Measurements from ENCODE around the gene RTN3.
A peak's percentile ranks its signal among the peaks of the same experiment; 100 is the strongest.

RTN3 gene

GRCh38 chr11:63710476-63711217 is 29.3 kb downstream of the RTN3 start:
- TF ChIP-seq, protein P1, sequence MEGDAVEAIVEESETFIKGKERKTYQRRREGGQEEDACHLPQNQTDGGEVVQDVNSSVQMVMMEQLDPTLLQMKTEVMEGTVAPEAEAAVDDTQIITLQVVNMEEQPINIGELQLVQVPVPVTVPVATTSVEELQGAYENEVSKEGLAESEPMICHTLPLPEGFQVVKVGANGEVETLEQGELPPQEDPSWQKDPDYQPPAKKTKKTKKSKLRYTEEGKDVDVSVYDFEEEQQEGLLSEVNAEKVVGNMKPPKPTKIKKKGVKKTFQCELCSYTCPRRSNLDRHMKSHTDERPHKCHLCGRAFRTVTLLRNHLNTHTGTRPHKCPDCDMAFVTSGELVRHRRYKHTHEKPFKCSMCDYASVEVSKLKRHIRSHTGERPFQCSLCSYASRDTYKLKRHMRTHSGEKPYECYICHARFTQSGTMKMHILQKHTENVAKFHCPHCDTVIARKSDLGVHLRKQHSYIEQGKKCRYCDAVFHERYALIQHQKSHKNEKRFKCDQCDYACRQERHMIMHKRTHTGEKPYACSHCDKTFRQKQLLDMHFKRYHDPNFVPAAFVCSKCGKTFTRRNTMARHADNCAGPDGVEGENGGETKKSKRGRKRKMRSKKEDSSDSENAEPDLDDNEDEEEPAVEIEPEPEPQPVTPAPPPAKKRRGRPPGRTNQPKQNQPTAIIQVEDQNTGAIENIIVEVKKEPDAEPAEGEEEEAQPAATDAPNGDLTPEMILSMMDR (IDR thresholded peaks at IDR 0.05; ENCODE audit: insufficient read depth, low read length, missing control alignments): peak; percentile 33
- DNase-seq (ENCODE audit: low read depth, low spot score): peak; percentile 74
- CTCF ChIA-PET: interaction anchor here (0.7 to 4.0 kb wide), 5 partner anchors 24 to 72 kb away, joined by 3 to 15 read pairs (median 3); no protein-coding TSS in a partner anchor
- no peak overlapping the region for H3K4me3 ChIP-seq (ENCODE audit: low read depth, low read length)
- POLR2A ChIA-PET: interaction anchor here (1.5 kb wide), 1 partner anchor 9 kb away, joined by 3 read pairs; no protein-coding TSS in a partner anchor

DNA sequence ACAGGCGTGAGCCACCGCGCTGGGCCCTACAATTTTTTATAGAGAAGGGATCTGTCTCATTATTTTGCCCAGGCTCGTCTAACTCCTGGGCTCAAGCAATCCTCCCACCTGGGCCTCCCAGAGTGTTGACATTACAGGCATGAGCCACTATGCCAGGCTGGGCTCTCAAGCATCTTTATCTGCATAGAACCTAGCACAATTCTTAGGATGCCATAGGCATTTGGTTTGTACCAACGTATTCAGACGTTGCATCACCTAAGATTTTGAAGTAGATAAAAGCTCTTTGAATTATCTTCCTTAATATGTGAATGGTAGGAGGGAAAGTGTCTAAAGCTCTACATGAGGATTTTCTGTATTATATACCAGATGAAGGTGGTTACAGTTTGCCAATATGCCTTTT is 30.5 kb downstream of the RTN3 start:
- CTCF ChIA-PET: interaction anchor here (0.8 to 4.0 kb wide), 3 partner anchors 10 to 73 kb away, joined by 3 to 15 read pairs (median 4); no protein-coding TSS in a partner anchor
- TF ChIP-seq, protein P1 (IDR thresholded peaks at IDR 0.05; ENCODE audit: insufficient read depth, low read length, missing control alignments): no peak
- H3K4me3 ChIP-seq (ENCODE audit: low read depth, low read length): no peak overlapping the region
- POLR2A ChIA-PET: interaction anchor here (0.5 to 0.8 kb wide), 3 partner anchors 9 to 72 kb away, joined by 3 read pairs; no protein-coding TSS in a partner anchor
- no peak for DNase-seq (ENCODE audit: low read depth, low spot score)

- ChIA-PET CTCF (interaction anchor here (1.3 to 4.0 kb wide), 2 partner anchors 24 to 42 kb away, joined by 3 to 15 read pairs; no protein-coding TSS in a partner anchor), POLR2A (no interaction called here)
- TF ChIP-seq, protein P1 (IDR thresholded peaks at IDR 0.05; ENCODE audit: insufficient read depth, low read length, missing control alignments): no peak
- DNase-seq (ENCODE audit: low read depth, low spot score): no peak
- H3K4me3 ChIP-seq (ENCODE audit: low read depth, low read length): no peak overlapping the region
These were observed 32.5 kb downstream of the RTN3 start for GRCh38 chr11:63713766-63714165.

- ChIA-PET POLR2A (interaction anchor here (1.1 kb wide), 1 partner anchor 45 kb away, joined by 3 read pairs; the partner anchor contains the start of gene ATL3), CTCF (interaction anchor here (0.6 to 1.4 kb wide), 4 partner anchors 10 to 51 kb away, joined by 3 to 6 read pairs (median 4); partner anchors contain the start of gene RTN3)
- DNase-seq (ENCODE audit: low read depth, low spot score): no peak
- no peak overlapping the region for H3K4me3 ChIP-seq (ENCODE audit: low read depth, low read length)
- TF ChIP-seq, protein P1 (IDR thresholded peaks at IDR 0.05; ENCODE audit: insufficient read depth, low read length, missing control alignments): no peak
These were observed 34.7 kb downstream of the RTN3 start for GRCh38 chr11:63716046-63716445.

DNA sequence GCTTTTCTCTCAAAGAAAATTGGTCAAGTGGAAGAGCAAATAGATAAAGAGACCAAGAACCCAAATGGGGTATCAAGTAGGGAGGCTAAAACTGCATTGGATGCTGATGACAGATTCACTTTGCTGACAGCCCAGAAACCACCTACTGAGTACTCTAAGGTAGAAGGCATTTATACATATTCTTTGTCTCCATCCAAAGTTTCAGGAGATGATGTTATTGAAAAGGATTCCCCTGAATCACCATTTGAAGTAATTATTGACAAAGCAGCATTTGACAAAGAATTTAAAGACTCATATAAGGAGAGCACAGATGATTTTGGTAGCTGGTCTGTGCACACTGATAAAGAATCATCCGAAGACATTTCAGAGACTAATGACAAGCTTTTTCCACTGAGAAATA is 37.7 kb downstream of the RTN3 start:
- ChIA-PET CTCF (interaction anchor here (1.5 kb wide), 1 partner anchor 20 kb away, joined by 4 read pairs; no protein-coding TSS in a partner anchor), POLR2A (interaction anchor here (0.7 kb wide), 1 partner anchor 9 kb away, joined by 3 read pairs; no protein-coding TSS in a partner anchor)
- no peak overlapping the region for H3K4me3 ChIP-seq (ENCODE audit: low read depth, low read length)
- TF ChIP-seq, protein P1 (IDR thresholded peaks at IDR 0.05; ENCODE audit: insufficient read depth, low read length, missing control alignments): no peak
- DNase-seq (ENCODE audit: low read depth, low spot score): no peak

DNA sequence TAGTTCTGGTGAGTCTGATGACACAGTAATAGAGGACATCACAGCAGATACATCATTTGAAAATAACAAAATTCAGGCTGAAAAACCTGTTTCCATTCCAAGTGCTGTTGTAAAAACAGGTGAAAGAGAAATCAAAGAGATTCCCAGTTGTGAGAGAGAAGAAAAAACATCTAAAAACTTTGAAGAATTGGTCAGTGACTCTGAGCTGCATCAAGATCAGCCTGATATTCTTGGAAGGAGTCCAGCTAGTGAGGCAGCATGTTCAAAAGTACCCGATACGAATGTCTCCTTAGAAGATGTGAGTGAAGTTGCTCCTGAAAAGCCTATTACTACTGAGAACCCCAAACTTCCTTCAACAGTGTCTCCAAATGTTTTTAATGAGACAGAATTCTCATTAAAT is 38.7 kb downstream of the RTN3 start:
- ChIA-PET CTCF (interaction anchor here (0.8 kb wide), 1 partner anchor 12 kb away, joined by 4 read pairs; no protein-coding TSS in a partner anchor), POLR2A (interaction anchor here (0.7 kb wide), 1 partner anchor 10 kb away, joined by 3 read pairs; no protein-coding TSS in a partner anchor)
- H3K4me3 ChIP-seq (ENCODE audit: low read depth, low read length): no peak overlapping the region
- TF ChIP-seq, protein P1 (IDR thresholded peaks at IDR 0.05; ENCODE audit: insufficient read depth, low read length, missing control alignments): no peak
- DNase-seq (ENCODE audit: low read depth, low spot score): peak; percentile 9
